ENCODE data around the gene TSPAN13.

Gene TSPAN13

DNA sequence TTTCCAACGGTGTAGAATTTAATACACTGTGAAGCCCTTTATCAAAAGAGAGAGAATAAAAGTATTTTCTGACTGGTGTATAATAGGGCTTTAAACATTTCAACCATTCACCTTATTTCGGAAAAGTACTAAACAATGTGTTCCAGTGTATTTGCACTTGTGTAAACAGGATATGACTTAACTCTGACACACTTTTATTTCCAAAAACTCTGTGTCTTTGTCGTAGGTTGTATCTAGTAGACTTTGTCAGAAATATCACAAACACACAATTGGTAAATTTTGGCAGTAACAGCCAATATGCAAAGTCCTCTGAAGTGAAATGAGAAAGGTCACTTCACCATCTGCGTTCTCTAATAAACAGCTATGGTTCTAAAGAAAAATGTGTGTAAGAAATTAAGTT, 10.3 kb upstream of the TSPAN13 start:
- ChIA-PET CTCF (interaction anchor here (1.2 kb wide), 1 partner anchor 8 kb away, joined by 3 read pairs; no protein-coding TSS in a partner anchor), POLR2A (no interaction called here)
- TF ChIP-seq FOXA1 (IDR thresholded peaks at IDR 0.05) (no peak), FOXK2 (IDR thresholded peaks at IDR 0.05) (no peak), LEF1 (IDR thresholded peaks at IDR 0.05; ENCODE audit: borderline replicate concordance) (no peak), ARNT (IDR thresholded peaks at IDR 0.05) (no peak)
- TF ChIP-seq, protein P1, sequence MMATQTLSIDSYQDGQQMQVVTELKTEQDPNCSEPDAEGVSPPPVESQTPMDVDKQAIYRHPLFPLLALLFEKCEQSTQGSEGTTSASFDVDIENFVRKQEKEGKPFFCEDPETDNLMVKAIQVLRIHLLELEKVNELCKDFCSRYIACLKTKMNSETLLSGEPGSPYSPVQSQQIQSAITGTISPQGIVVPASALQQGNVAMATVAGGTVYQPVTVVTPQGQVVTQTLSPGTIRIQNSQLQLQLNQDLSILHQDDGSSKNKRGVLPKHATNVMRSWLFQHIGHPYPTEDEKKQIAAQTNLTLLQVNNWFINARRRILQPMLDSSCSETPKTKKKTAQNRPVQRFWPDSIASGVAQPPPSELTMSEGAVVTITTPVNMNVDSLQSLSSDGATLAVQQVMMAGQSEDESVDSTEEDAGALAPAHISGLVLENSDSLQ (IDR thresholded peaks at IDR 0.05), result no peak
- DNase-seq (ENCODE audit: extremely low spot score), result no peak

DNA sequence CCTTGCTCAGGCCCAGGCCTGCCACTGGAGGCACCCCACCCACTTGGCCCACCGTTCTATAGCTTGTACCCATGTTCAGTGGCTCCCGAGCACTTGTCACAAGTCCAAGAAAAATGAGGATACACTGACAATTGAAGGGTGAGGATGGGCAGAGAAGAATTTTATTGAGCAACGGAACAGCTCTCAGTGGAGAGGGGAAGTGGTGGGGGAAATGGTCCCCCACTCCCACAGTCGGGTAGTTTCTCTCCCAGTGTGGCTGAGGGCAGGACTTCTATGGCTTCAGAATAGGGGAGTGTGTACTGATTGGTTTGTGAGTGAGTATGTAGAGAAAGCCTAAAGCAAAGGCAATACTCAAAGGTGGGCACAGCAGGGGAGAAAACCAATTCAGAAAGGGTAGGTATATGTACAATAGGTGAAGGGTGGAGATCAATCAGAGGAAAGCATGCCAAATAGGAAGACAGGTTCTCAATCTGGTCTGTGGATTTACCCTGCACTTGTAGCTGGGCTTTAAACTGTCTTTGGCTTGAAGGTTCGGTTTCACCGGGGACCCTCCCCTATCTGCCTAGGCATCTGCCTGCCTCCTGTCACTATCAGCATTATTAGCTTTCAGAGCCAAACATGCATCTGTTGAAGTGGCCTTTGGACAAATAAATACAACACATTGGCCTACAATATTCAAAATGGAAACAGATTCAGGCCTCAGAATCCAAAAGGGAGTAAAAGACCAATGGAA, 8.9 kb upstream of the TSPAN13 start:
- ChIA-PET POLR2A (no interaction called here), CTCF (interaction anchor here (0.6 kb wide), 1 partner anchor 21 kb away, joined by 4 read pairs; no protein-coding TSS in a partner anchor)
- TF ChIP-seq TARDBP (IDR thresholded peaks at IDR 0.05) (no peak), SUZ12 (IDR thresholded peaks at IDR 0.05) (no peak), BHLHE40 (IDR thresholded peaks at IDR 0.05; ENCODE audit: borderline replicate concordance) (no peak), FOXM1 (IDR thresholded peaks at IDR 0.05; ENCODE audit: borderline replicate concordance) (no peak), ZNF384 (IDR thresholded peaks at IDR 0.05) (no peak), FOXA1 (IDR thresholded peaks at IDR 0.05) (no peak), NFRKB (IDR thresholded peaks at IDR 0.05) (no peak), SP1 (IDR thresholded peaks at IDR 0.05) (no peak), ARNT (IDR thresholded peaks at IDR 0.05) (no peak), FOXK2 (IDR thresholded peaks at IDR 0.05) (no peak), ELF4 (IDR thresholded peaks at IDR 0.05) (no peak)
- TF ChIP-seq, protein P1 (IDR thresholded peaks at IDR 0.05), result no peak
- no peak for DNase-seq (ENCODE audit: extremely low spot score)

DNA sequence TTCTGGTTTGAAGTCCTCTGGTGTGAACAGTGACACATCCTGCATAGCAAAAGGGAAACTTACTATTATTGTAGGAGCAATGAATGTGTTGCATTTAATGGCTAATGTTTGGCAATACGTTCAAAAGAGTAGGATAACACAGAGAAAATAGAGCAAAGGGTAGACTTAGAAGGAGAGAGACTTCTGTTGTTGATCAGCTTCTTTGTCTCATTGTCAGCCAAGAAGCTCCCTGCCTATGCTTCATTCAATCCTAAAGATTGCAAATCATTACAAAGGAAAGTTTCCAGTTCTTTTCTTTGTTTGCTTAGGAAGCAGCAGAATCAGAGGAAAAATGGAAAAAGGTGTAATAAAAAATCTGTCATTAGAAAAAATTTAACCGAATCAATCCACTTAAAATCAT, 7.9 kb upstream of the TSPAN13 start:
- no peak for DNase-seq (ENCODE audit: extremely low spot score)
- TF ChIP-seq SP1 (IDR thresholded peaks at IDR 0.05), result no peak
- ChIA-PET POLR2A (no interaction called here), CTCF (no interaction called here)

DNA sequence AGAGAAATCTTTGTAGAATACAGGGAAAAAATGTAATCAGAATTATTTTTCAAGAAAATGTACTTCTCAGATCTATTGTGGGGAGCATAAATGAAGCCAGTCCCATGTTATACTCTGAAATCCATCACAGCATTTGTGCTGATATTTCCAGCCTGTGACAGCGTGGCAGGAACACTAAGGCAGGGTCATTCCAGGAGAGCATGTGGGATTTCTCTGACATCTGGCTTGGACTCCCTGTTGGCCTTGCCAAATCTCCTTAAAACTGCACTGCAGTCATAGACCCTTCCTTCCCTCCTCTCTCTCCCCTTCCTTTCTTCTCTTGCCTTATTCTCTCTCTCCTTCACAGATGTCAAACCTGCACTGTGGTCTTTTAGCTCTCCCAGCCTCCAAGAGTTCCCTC, 6.5 kb upstream of the TSPAN13 start:
- DNase-seq (ENCODE audit: extremely low spot score), result no peak
- TF ChIP-seq, protein P1 (IDR thresholded peaks at IDR 0.05), result no peak
- TF ChIP-seq FOXM1 (IDR thresholded peaks at IDR 0.05; ENCODE audit: borderline replicate concordance) (no peak), LEF1 (IDR thresholded peaks at IDR 0.05; ENCODE audit: borderline replicate concordance) (no peak), ARNT (IDR thresholded peaks at IDR 0.05) (no peak), CTBP1 (IDR thresholded peaks at IDR 0.05; ENCODE audit: borderline replicate concordance) (no peak), FOXA1 (IDR thresholded peaks at IDR 0.05) (no peak)
- ChIA-PET POLR2A (no interaction called here), CTCF (no interaction called here)

DNA sequence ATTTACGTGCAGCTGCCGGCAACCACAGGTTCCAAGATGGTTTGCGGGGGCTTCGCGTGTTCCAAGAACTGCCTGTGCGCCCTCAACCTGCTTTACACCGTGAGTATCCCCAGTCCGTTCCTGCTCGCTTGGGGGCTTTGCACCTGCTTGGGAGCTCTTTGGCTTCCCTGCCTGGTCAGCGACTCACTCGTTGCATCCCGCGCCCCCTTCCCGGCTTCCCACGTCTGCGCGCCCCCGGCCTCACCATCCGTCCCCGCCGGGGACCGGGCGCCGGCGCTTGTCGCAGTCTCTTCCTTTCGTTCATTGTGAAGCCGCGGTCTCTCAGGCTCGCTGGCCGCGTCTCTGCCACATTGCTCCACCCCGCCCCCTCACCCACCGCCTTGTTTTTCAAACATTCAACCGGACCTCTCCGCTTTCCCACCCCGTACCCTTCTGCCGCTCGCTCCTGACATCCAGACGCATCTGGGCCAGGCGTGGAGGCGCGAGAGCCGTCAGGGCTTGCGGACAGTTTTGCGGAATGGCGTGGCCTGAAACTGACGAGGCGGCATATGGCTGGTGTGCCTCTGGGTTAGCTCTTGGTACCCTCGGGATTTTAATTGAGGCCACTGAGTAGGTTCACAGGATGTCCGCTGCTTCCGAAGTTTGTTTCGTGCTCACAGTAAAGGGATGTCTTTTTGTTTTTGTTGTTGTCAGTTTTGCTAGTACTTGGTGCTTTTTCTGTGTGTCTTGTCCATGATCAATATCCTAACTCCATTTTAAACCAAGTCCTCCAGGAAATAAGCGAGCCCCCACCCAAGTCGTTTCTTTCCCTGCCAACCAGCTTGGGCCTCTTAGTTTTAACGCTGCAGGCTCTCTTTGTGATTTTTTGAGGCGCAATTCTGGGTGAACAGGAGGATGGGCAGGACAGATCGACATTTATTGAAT, 639 bp downstream of the TSPAN13 start:
- TF ChIP-seq L3MBTL2 (conservative IDR thresholded peaks at IDR 0.05), result peak; percentile 86
- TF ChIP-seq SP1 (IDR thresholded peaks at IDR 0.05), result no peak
- POLR2A ChIA-PET, result interaction anchor here (0.6 to 2.1 kb wide), 3 partner anchors 17 to 280 kb away, joined by 3 to 10 read pairs (median 3); no protein-coding TSS in a partner anchor
- CTCF ChIA-PET, result interaction anchor here (0.6 kb wide), 1 partner anchor 884 kb away, joined by 3 read pairs; no protein-coding TSS in a partner anchor
- peak; percentile 37 for DNase-seq (ENCODE audit: extremely low spot score)

DNA sequence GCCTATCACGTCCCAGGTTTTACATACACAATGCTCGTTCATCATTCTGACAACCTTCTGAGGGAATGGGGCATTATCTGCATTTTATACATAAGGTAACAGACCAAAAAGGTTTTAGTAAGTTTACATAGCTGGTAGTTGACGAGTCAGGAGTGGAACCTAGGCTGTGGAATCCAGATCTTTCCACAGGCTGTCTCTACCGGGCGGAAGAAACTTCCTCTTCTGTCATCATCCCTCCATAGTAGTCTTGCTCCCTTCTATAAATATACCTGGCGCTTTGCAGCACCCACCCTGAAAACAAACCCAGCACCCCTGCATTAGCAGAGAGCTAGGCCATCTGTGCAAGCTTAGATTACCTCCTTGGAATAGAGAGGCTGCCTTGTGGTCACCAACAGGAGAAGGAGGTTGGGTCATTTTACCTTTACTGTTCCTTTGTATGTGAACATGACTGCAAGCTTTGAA, 1.3 kb downstream of the TSPAN13 start:
- ChIA-PET POLR2A (interaction anchor here (1.4 to 2.1 kb wide), 2 partner anchors 16 to 21 kb away, joined by 3 to 10 read pairs; no protein-coding TSS in a partner anchor), CTCF (interaction anchor here (0.6 kb wide), 1 partner anchor 885 kb away, joined by 3 read pairs; no protein-coding TSS in a partner anchor)
- no peak for DNase-seq (ENCODE audit: extremely low spot score)
- no peak for TF ChIP-seq SP1 (IDR thresholded peaks at IDR 0.05)
- TF ChIP-seq, protein P1 (IDR thresholded peaks at IDR 0.05), result 0 out of 2 replicates have a peak, but pooled peaks have one; percentile 7
